HEK293T (cell line): ENCODE measurements around the gene ARHGEF38.

Experiments used
- CTCF ChIA-PET: fragments of 350-600 bp; formaldehyde crosslinking; extraction: SDS; loops from one replicate; lab custom pipeline; 2021; ENCODE audit warnings: antibody characterized with exemption, inconsistent platforms; lab: Yijun Ruan, JAX
- POLR2A ChIA-PET: fragments of 350-600 bp; formaldehyde crosslinking; extraction: SDS; loops from one replicate; lab custom pipeline; 2020; ENCODE audit warnings: antibody characterized with exemption, inconsistent platforms; lab: Yijun Ruan, JAX
- DNase-seq: peaks from one replicate; pipeline ENCODE4 v3.0.0; 2012; ENCODE audit warnings: mixed read lengths; ENCODE audit errors: extremely low spot score
- ARNT ChIP-seq: fragments of 450-650 bp; IDR thresholded peaks from 2 replicates; pipeline ENCODE4 v1.6.1; 2017; ENCODE audit warnings: mild to moderate bottlenecking
- BHLHE40 ChIP-seq: fragments of 450-650 bp; IDR thresholded peaks from 2 replicates; pipeline ENCODE4 v1.6.1; 2016; ENCODE audit warnings: mild to moderate bottlenecking, moderate library complexity, borderline replicate concordance
- CTBP1 ChIP-seq: fragments of 450-650 bp; IDR thresholded peaks from 2 replicates; pipeline ENCODE4 v1.6.1; 2016; ENCODE audit warnings: borderline replicate concordance
- ELF4 ChIP-seq: fragments of 450-650 bp; IDR thresholded peaks from 2 replicates; pipeline ENCODE4 v1.6.1; 2017; ENCODE audit warnings: antibody characterized with exemption
- FOXA1 ChIP-seq: fragments of 450-650 bp; IDR thresholded peaks from 2 replicates; pipeline ENCODE4 v1.6.1; 2016; ENCODE audit warnings: mild to moderate bottlenecking
- FOXK2 ChIP-seq: fragments of 450-650 bp; IDR thresholded peaks from 2 replicates; pipeline ENCODE4 v1.6.1; 2016; ENCODE audit warnings: mild to moderate bottlenecking
- FOXM1 ChIP-seq: fragments of 450-650 bp; IDR thresholded peaks from 2 replicates; pipeline ENCODE4 v1.6.1; 2017; ENCODE audit warnings: mild to moderate bottlenecking, borderline replicate concordance
- HDGF ChIP-seq: fragments of 450-650 bp; IDR thresholded peaks from 2 replicates; pipeline ENCODE4 v1.6.1; 2017; ENCODE audit warnings: antibody characterized with exemption, borderline replicate concordance
- L3MBTL2 ChIP-seq: fragments of 450-650 bp; conservative IDR thresholded peaks from 2 replicates; pipeline ENCODE4 v1.6.1; 2016; ENCODE audit warnings: mild to moderate bottlenecking
- LEF1 ChIP-seq: fragments of 450-650 bp; IDR thresholded peaks from 2 replicates; pipeline ENCODE4 v1.6.1; 2017; ENCODE audit warnings: mild to moderate bottlenecking, borderline replicate concordance
- NFRKB ChIP-seq: fragments of 450-650 bp; IDR thresholded peaks from 2 replicates; pipeline ENCODE4 v1.6.1; 2016; ENCODE audit warnings: mild to moderate bottlenecking, moderate library complexity
- SP1 ChIP-seq: fragments of 450-650 bp; IDR thresholded peaks from 2 replicates; pipeline ENCODE4 v1.6.1; 2017
- SUZ12 ChIP-seq: fragments of 450-650 bp; IDR thresholded peaks from 2 replicates; pipeline ENCODE4 v1.6.1; 2016; ENCODE audit warnings: mild to moderate bottlenecking
- TARDBP ChIP-seq: fragments of 450-650 bp; IDR thresholded peaks from 2 replicates; pipeline ENCODE4 v1.6.1; 2016
- ZNF384 ChIP-seq: fragments of 450-650 bp; IDR thresholded peaks from 2 replicates; pipeline ENCODE4 v1.6.1; 2016
- TF ChIP-seq, protein P1 (sequence below): fragments of 450-650 bp; IDR thresholded peaks from 2 replicates; pipeline ENCODE4 v1.6.1; 2016

ARHGEF38 gene, protein sequence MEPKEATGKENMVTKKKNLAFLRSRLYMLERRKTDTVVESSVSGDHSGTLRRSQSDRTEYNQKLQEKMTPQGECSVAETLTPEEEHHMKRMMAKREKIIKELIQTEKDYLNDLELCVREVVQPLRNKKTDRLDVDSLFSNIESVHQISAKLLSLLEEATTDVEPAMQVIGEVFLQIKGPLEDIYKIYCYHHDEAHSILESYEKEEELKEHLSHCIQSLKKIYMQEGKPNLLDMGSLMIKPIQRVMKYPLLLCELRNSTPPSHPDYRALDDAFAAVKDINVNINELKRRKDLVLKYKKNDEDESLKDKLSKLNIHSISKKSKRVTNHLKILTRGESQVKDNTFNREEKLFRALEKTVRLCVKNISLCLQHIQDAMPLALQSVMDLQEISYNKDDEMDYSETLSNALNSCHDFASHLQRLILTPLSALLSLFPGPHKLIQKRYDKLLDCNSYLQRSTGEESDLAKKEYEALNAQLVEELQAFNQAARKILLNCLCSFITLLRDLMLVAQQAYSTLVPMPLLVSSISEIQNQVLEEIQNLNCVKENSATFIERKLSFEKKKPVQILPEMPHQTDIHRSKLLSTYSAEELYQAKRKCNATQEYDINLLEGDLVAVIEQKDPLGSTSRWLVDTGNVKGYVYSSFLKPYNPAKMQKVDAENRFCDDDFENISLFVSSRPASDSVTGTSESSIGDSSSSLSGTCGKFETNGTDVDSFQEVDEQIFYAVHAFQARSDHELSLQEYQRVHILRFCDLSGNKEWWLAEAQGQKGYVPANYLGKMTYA

DNA sequence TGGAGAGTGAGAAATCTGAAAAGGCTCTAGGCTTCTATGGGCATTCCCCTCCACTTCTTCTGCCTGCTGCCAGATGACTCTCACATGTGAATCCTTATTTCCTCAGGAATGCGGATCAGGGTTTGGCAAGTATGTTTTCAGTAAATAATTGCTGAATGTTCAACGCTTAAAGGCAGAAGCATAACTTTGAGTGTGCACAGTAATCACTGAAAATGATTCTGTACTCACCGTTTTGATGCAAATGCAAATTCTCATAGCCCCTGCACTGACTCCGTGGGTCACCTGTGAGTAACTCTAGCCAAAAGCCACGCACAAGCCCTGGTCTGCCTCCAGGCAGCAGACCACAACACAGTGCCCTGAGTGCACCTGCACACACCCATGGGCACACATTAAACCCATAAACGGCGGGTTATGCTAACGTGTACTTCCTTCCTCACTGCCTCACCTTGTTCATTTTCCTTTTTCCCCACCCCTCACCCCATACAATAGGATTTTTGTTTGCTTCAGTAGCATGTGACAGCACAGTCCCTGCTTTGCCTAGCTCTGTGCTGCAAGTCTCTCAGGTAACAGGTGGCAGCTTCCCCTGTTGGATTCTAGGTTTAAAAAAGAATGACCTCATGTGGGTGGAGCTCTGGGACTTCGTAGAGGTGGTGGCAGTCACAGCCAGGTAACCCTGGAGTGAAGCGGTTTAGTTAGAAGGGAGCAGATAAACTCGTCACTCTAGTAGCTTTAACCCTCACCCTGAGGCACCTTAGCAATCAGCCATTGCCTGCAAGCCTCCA is at the start of gene ARHGEF38:
TSS of gene ARHGEF38 (plus strand) at position 656 of the 782 bp plus-strand sequence. CDS start 146 bp downstream, outside the sequence.
- TF ChIP-seq, protein P1, sequence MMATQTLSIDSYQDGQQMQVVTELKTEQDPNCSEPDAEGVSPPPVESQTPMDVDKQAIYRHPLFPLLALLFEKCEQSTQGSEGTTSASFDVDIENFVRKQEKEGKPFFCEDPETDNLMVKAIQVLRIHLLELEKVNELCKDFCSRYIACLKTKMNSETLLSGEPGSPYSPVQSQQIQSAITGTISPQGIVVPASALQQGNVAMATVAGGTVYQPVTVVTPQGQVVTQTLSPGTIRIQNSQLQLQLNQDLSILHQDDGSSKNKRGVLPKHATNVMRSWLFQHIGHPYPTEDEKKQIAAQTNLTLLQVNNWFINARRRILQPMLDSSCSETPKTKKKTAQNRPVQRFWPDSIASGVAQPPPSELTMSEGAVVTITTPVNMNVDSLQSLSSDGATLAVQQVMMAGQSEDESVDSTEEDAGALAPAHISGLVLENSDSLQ, result no peak
- TF ChIP-seq LEF1 (no peak), NFRKB (no peak), L3MBTL2 (no peak), ZNF384 (no peak), SUZ12 (no peak), ARNT (no peak), SP1 (no peak), CTBP1 (no peak), ELF4 (no peak), FOXK2 (no peak)
- no peak for DNase-seq
- ChIA-PET POLR2A (no interaction called here), CTCF (no interaction called here)

DNA sequence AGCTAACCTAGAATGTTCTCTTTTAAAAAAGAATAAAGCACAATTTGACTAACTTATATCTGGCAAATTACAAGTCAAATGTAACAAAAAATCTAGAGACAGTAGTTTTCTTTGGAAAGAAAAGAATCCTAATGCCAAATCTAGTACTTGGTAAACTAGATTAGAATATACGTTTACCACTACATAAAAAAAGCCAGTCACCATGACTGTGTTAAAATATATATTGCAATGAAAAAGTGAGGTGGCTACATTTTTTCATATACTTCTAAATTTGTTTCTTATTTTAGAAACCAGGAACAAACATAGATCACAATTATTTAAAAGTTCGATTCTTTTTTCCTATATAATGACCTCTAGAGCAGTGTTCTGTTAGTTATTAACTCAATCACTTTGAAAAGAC is 48.9 kb upstream of the ARHGEF38 start:
- CTCF ChIA-PET, result no interaction called here
- DNase-seq, result no peak
- TF ChIP-seq FOXM1, result no peak
- no peak for TF ChIP-seq ZNF384
- TF ChIP-seq BHLHE40, result no peak
- TF ChIP-seq ARNT, result no peak
- TF ChIP-seq NFRKB, result no peak
- no peak for TF ChIP-seq FOXA1
- no peak for TF ChIP-seq FOXK2
- POLR2A ChIA-PET, result no interaction called here

DNA sequence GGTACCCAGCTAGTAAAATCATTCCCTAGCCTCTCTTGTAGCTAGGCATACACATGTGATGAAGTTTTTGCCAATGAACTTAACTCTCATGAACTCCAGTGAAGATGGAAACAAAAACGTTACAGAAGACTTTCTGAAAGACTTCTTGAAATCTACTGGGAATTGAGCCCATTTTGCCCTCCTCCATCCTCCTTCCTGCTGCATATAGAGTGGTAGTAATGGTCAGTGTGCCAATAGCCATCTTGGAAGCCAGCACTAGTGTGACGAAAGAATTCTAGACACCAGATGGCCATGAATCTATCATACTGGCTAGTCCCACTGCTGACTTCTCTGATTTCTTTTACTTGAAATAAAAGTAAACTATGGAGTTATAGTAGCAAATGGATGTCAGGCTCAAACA is 47.7 kb upstream of the ARHGEF38 start:
- CTCF ChIA-PET, result no interaction called here
- TF ChIP-seq ELF4 (no peak), SP1 (no peak), FOXM1 (no peak), LEF1 (no peak), ZNF384 (no peak), CTBP1 (no peak), FOXA1 (no peak), NFRKB (no peak), BHLHE40 (no peak), SUZ12 (no peak), HDGF (no peak), FOXK2 (no peak), ARNT (no peak), L3MBTL2 (no peak), TARDBP (no peak)
- TF ChIP-seq, protein P1, result no peak
- DNase-seq, result no peak
- POLR2A ChIA-PET, result no interaction called here

DNA sequence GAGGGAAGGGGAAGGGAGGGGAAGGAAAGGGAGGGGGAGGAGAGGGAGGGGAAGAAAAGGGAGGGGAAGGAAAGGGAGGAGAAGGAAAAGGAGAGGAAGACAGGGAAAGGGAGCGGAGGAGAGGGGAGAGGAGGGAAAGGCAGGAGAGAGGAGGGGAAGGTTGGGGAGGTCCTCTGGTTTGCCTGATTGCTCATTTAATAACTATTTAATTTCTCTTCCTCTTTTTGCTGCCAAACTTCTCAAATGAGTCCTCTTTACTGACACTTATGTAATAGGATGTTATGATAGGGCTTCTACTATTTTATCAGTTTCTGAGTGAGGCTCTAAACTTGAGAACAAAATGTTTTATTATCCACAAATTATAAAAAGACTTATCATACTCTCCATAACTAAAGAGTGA is 43.1 kb upstream of the ARHGEF38 start:
- no peak for TF ChIP-seq ZNF384
- TF ChIP-seq CTBP1, result no peak
- TF ChIP-seq SP1, result no peak
- no peak for TF ChIP-seq TARDBP
- TF ChIP-seq FOXA1, result no peak
- TF ChIP-seq ARNT, result no peak
- ChIA-PET POLR2A (no interaction called here), CTCF (no interaction called here)
- no peak for DNase-seq

DNA sequence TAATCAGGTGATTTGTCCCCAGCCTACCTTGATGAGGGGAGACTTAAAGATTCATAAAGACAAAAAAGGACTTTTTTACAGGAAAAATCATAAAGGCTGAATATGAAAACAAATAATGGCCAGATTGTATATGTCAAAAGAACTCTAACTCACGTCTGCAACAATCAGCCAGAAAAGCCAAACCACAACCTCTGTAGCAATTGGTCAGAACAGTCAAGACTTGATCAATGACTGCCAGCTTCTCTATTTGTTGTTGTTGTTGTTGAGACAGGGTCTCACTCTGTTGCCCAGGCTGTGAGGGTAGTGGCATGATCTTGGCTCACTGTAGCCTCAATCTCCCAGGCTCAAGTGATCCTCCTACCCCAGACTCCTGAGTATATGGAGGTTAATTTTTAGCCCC is 42.7 kb upstream of the ARHGEF38 start:
- POLR2A ChIA-PET, result no interaction called here
- TF ChIP-seq L3MBTL2, result no peak
- no peak for TF ChIP-seq SUZ12
- TF ChIP-seq FOXA1, result no peak
- no peak for TF ChIP-seq FOXK2
- no peak for TF ChIP-seq FOXM1
- TF ChIP-seq CTBP1, result no peak
- TF ChIP-seq NFRKB, result no peak
- TF ChIP-seq, protein P1, result no peak
- TF ChIP-seq TARDBP, result no peak
- TF ChIP-seq LEF1, result no peak
- TF ChIP-seq ARNT, result no peak
- TF ChIP-seq ELF4, result no peak
- TF ChIP-seq SP1, result no peak
- no peak for TF ChIP-seq ZNF384
- TF ChIP-seq BHLHE40, result no peak
- CTCF ChIA-PET, result no interaction called here
- no peak for DNase-seq
